ENCODE results near the gene SOX15. TPM values are rescaled to one million over a fixed set of nuclear protein-coding genes. Genes with fewer than 3 reads are reported as not detected.

Gene SOX15
- total and polyA plus RNA-seq, 2 of the 4 experiments (the other 2 are of a cell fraction): 0.18 to 0.62 TPM

DNA sequence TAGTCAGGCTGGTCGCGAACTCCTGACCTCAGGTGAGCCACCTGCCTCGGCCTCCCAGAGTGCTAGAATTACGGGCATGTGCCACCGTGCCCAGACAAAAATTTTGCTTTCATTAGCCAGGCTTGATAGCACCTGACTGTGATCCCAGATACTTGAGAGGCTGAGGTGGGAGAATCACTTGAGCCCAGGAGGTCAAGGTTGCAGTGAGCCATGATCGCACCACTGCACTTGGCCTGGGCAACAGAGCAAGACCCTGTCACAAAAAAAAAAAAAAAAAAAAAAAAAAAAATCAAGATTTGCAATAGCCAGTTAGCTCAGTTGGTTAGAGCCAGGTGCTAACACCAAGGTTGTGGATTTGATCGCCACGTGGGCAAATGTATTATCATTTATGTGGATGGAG is 30.9 kb upstream of the SOX15 start:
- Histone ChIP-seq H3K9me3 (ENCODE audit: control insufficient read depth, insufficient read depth, low read length) (no peaks in the 10 kb centered on the region), H2BK15ac (ENCODE audit: low read depth, low read length) (no peak overlapping the region), H3K4me3 (ENCODE audit: insufficient read depth, low read depth, low read length) (no peak overlapping the region), H2BK5ac (ENCODE audit: low read depth, low read length, poor library complexity, severe bottlenecking) (no peak overlapping the region), H3K27ac (ENCODE audit: insufficient read depth, low read length) (no peak overlapping the region), H3K79me1 (ENCODE audit: low read depth in 1 of 2, low read length in 2 of 2) (no peaks in the 10 kb centered on the region; a peak in 1 of 4 replicates), H3K4ac (ENCODE audit: low read depth, low read length) (no peak overlapping the region), H3K4me2 (ENCODE audit: low read depth, low read length) (no peak overlapping the region), H3K14ac (replicated peaks; ENCODE audit: low read depth, low read length) (no peak overlapping the region), H3K56ac (ENCODE audit: extremely low read depth, insufficient read depth, low read length) (no peak overlapping the region), H3K18ac (ENCODE audit: low read depth, low read length) (no peak overlapping the region), H3K9ac (ENCODE audit: low read depth, low read length) (no peak overlapping the region), H2AK9ac (replicated peaks; ENCODE audit: low read depth, low read length, poor library complexity) (no peak overlapping the region), H3K23ac (ENCODE audit: low read depth, low read length) (no peak overlapping the region), H3K36me3 (ENCODE audit: control insufficient read depth, insufficient read depth, low read length) (no peaks in the 10 kb centered on the region; the same call in 1 of the 2 replicates), H3K27me3 (ENCODE audit: control insufficient read depth, insufficient read depth, low read length) (no peaks in the 10 kb centered on the region; the same call in 1 of the 2 replicates), H2AK5ac (ENCODE audit: low read depth, low read length) (no peak overlapping the region), H4K20me1 (ENCODE audit: insufficient read depth, low read length) (no peaks in the 10 kb centered on the region), H2BK120ac (ENCODE audit: low read depth, low read length) (no peak overlapping the region), H4K8ac (ENCODE audit: low read depth in 2 of 2, low read length in 2 of 2) (no peak overlapping the region), H3K4me1 (ENCODE audit: control insufficient read depth, insufficient read depth, low read length) (no peaks in the 10 kb centered on the region), H4K91ac (ENCODE audit: insufficient read depth, low read depth, low read length) (no peak overlapping the region), H2BK20ac (ENCODE audit: low read depth, low read length) (no peak overlapping the region), H2AFZ (replicated peaks; ENCODE audit: low read length, poor library complexity) (no peak overlapping the region), H4K5ac (ENCODE audit: low read depth, low read length) (no peak overlapping the region), H3K9me1 (ENCODE audit: insufficient read depth, low read length) (no peaks in the 10 kb centered on the region)
- ChIA-PET POLR2A (ENCODE audit: unreplicated experiment) (no interaction called here), CTCF (interaction anchor here (0.6 kb wide), 1 partner anchor 12 kb away, joined by 3 read pairs; no protein-coding TSS in a partner anchor)
- intact Hi-C loops (cut with micrococcal nuclease): no loop called here
- in situ Hi-C loops (cut with MboI; ENCODE audit: low sequenced_read_pairs): no loop called here
- no peak for TF ChIP-seq RCOR1 (IDR thresholded peaks at IDR 0.05; ENCODE audit: insufficient replicate concordance, low read length)
- TF ChIP-seq POLR2A (IDR thresholded peaks at IDR 0.05; ENCODE audit: low read depth, low read length): no peak
- TF ChIP-seq BHLHE40 (IDR thresholded peaks at IDR 0.05; ENCODE audit: low read depth, low read length): no peak
- TF ChIP-seq, protein P1, sequence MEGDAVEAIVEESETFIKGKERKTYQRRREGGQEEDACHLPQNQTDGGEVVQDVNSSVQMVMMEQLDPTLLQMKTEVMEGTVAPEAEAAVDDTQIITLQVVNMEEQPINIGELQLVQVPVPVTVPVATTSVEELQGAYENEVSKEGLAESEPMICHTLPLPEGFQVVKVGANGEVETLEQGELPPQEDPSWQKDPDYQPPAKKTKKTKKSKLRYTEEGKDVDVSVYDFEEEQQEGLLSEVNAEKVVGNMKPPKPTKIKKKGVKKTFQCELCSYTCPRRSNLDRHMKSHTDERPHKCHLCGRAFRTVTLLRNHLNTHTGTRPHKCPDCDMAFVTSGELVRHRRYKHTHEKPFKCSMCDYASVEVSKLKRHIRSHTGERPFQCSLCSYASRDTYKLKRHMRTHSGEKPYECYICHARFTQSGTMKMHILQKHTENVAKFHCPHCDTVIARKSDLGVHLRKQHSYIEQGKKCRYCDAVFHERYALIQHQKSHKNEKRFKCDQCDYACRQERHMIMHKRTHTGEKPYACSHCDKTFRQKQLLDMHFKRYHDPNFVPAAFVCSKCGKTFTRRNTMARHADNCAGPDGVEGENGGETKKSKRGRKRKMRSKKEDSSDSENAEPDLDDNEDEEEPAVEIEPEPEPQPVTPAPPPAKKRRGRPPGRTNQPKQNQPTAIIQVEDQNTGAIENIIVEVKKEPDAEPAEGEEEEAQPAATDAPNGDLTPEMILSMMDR (conservative IDR thresholded peaks at IDR 0.05; ENCODE audit: low read depth, low read length): no peak
- no peak for TF ChIP-seq MAZ (IDR thresholded peaks at IDR 0.05; ENCODE audit: borderline replicate concordance, low read depth, low read length)
- no peak for DNase-seq
- no peak for ATAC-seq (ENCODE audit: low read depth)
- WGBS, 2 experiments (ENCODE audit: extremely low coverage in 2 of 2, insufficient read length in 1 of 2): no CpG with 5 or more reads among the region's 8 CpGs
- dilution Hi-C loops (cut with HindIII; ENCODE audit: low sequenced_read_pairs, unreplicated experiment): no loop called here
- BruUV-seq (replicated peaks): no TSS peak
